CD4-positive, alpha-beta T cell (primary cell): ENCODE results near the gene AGRN. TPM values are rescaled to one million over a fixed set of nuclear protein-coding genes. Genes with fewer than 3 reads are reported as not detected.

ENCODE experiments used
- ATAC-seq: fragments of 200-7000 bp; cut with Tn5 transposase; one replicate; pipeline ENCODE4 v1.10.0; 2022; ENCODE audit warnings: mild to moderate bottlenecking; ENCODE audit not compliant: poor library complexity
- CTCF ChIA-PET: fragments of 350-600 bp; sonication (Branson Sonifier 250); formaldehyde crosslinking; loops from one replicate; lab custom pipeline; 2021; ENCODE audit warnings: antibody characterized with exemption, inconsistent platforms; lab: Charles Lee
- POLR2A ChIA-PET: fragments of 350-600 bp; sonication (Branson Sonifier 250); formaldehyde crosslinking; loops from one replicate; lab custom pipeline; 2021; ENCODE audit warnings: antibody characterized with exemption, inconsistent platforms; lab: Charles Lee
- DNase-seq, 14 experiments: peaks; one replicate each; pipeline ENCODE4 v3.0.0-alpha.2; 2013 to 2020; ENCODE audit warnings: mixed read lengths in 2 of 14
- H3K27ac ChIP-seq, 2 donors: one replicate each; pipeline versions ENCODE4 v1.5.1 to v1.7.0; 2013; ENCODE audit warnings: low read length in 2 of 2, low read depth in 1 of 2, mild to moderate bottlenecking in 1 of 2
- H3K27me3 ChIP-seq, 2 experiments: 1 replicate in 1 of 2; 2 replicates in 1 of 2; pipeline versions ENCODE4 v1.6.1 to v1.7.0; 2013; ENCODE audit warnings: low read length in 2 of 2, control low read depth in 1 of 2, mild to moderate bottlenecking in 1 of 2, moderate library complexity in 1 of 2; ENCODE audit not compliant: insufficient read depth in 2 of 2, control insufficient read depth in 1 of 2
- H3K36me3 ChIP-seq: one replicate; pipeline ENCODE4 v1.6.1; 2013; ENCODE audit warnings: low read length, control low read depth; ENCODE audit not compliant: insufficient read depth
- H3K4me1 ChIP-seq: one replicate; pipeline ENCODE4 v1.6.1; 2013; ENCODE audit warnings: low read length, control low read depth; ENCODE audit not compliant: insufficient read depth
- H3K4me3 ChIP-seq: one replicate; pipeline ENCODE4 v1.5.1; 2013; ENCODE audit warnings: mild to moderate bottlenecking, low read length, moderate library complexity
- H3K9me3 ChIP-seq, 2 experiments: 1 replicate in 1 of 2; 2 replicates in 1 of 2; pipeline versions ENCODE4 v1.6.1 to v1.7.0; 2013; ENCODE audit warnings: low read length in 2 of 2, mild to moderate bottlenecking in 2 of 2, control low read depth in 1 of 2, moderate library complexity in 1 of 2; ENCODE audit not compliant: control insufficient read depth in 1 of 2, insufficient read depth in 1 of 2
- H3K27ac Mint-ChIP-seq: one replicate; pipeline ENCODE4 v1.8.0; 2020; ENCODE audit warnings: mixed read lengths
- H3K27me3 Mint-ChIP-seq: one replicate; pipeline ENCODE4 v1.8.0; 2021; ENCODE audit warnings: mixed read lengths
- H3K36me3 Mint-ChIP-seq: one replicate; pipeline ENCODE4 v1.8.0; 2021; ENCODE audit warnings: low read depth, mixed read lengths
- H3K4me1 Mint-ChIP-seq: one replicate; pipeline ENCODE4 v1.8.0; 2021; ENCODE audit warnings: low read depth, mixed read lengths
- H3K4me3 Mint-ChIP-seq: one replicate; pipeline ENCODE4 v1.8.0; 2020; ENCODE audit warnings: mild to moderate bottlenecking, mixed read lengths
- H3K9me3 Mint-ChIP-seq: one replicate; pipeline ENCODE4 v1.8.0; 2020; ENCODE audit warnings: mixed read lengths
- CTCF ChIP-seq: fragments of 200-600 bp; IDR thresholded peaks from one replicate; pipeline ENCODE4 v1.8.0; 2022; ENCODE audit warnings: antibody characterized with exemption, mild to moderate bottlenecking
- intact Hi-C, 2 experiments: fragments of 100-400 bp; cut with DNase I in 1 of 2; cut with micrococcal nuclease in 1 of 2; formaldehyde crosslinking; loops; one replicate each; pipeline versions ENCODE4 v1.15.1 to v1.9.0; 2023 to 2025; cut with DNase I, micrococcal nuclease
- total RNA-seq, 174 experiments: library from RNA in 2 of 174; stranded (reverse) in 2 of 174; gene quantifications; one replicate each; pipeline ENCODE4 v1.2.3 and lab custom pipeline; 2021 to 2026

AGRN gene
- total RNA-seq, 2 experiments from 2014 or later, result 1.5 to 2.0 TPM

DNA sequence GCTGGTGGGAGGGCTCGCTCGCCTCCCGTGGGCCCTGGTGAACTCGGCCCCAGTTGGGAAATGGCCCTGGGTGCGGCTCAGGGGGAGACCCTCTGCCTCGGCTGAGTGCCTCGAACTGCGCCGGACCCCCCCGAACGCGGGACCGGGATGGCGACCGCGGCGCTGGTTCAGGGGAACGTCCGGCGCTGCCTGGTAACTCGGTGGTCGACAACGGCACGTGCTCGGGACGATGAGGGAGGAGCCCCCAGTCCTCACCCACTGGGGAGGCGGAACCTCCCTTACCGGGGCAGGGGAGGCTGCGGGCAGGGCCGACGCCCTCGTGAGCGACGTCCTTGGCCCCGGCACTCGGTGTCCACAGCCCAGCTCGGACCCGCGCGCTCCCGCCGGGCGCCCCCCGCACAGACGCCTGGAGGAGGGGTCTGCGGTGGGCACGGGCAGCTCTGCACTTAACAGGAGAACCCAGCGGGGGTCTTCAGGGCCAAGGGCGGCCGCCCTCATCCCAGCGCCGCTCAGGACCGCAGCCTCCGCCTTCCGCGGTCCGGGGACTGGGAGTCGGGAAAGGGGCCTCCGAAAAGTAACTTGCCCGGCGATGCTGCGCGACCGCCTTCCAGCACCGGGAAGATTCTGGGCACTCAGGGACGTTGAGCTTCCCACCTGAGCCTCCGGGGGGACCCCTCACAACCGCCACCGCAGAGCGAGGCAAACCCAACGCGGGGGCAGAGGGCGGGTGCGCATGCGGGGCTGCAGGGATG lies 21.8 kb upstream of the AGRN start:
- H3K9me3 Mint-ChIP-seq, result no peaks in the 10 kb centered on the region
- H3K4me3 Mint-ChIP-seq, result peak overlapping the region; percentile 48
- intact Hi-C loops, result no loop called here
- H3K4me1 Mint-ChIP-seq, result peaks cover 18% of the 10 kb centered on the region
- ATAC-seq (no peak), DNase-seq (peak in 1 of 14 experiments; percentile 36)
- no peak for TF ChIP-seq CTCF
- peaks cover 39% of the 10 kb centered on the region for H3K27me3 Mint-ChIP-seq
- no peak overlapping the region for H3K27ac Mint-ChIP-seq
- H3K36me3 Mint-ChIP-seq, result peaks cover 4% of the 10 kb centered on the region
- Histone ChIP-seq H3K4me3 (no peak overlapping the region), H3K4me1 (peaks cover 44% of the 10 kb centered on the region), H3K27ac (no peak overlapping the region), H3K36me3 (no peaks in the 10 kb centered on the region), H3K27me3 (peaks cover 37 to 49% of the 10 kb centered on the region in 2 experiments), H3K9me3 (peaks cover 0 to 20% of the 10 kb centered on the region in 2 experiments)
- CTCF ChIA-PET, result interaction anchor here (1.1 kb wide), 1 partner anchor 129 kb away, joined by 3 read pairs; no protein-coding TSS in a partner anchor
- POLR2A ChIA-PET, result interaction anchor here (1.2 kb wide), 1 partner anchor 21 kb away, joined by 3 read pairs; no protein-coding TSS in a partner anchor

DNA sequence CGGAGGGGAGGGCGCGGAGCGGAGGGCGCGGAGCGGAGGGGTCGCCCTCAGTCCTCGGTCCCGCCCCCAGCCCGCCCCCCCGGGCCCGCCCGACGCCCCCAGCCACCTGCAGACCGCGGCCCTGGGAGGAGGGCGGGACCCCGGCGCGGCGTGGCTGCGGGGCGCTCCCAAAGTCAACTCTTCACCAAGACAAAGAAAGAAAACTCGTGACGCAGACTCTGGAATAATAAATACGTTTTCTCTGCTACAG lies 21.2 kb upstream of the AGRN start:
- Histone ChIP-seq H3K9me3 (peaks cover 0 to 16% of the 10 kb centered on the region in 2 experiments), H3K36me3 (no peaks in the 10 kb centered on the region), H3K4me1 (peaks cover 44% of the 10 kb centered on the region), H3K27me3 (peaks cover 42 to 53% of the 10 kb centered on the region in 2 experiments), H3K27ac (no peak overlapping the region), H3K4me3 (no peak overlapping the region)
- ATAC-seq (no peak), DNase-seq (peak in 1 of 14 experiments; percentile 36)
- Mint-ChIP-seq H3K9me3 (no peaks in the 10 kb centered on the region), H3K4me3 (peak overlapping the region; percentile 48), H3K36me3 (peaks cover 4% of the 10 kb centered on the region), H3K4me1 (peaks cover 18% of the 10 kb centered on the region), H3K27ac (no peak overlapping the region), H3K27me3 (peaks cover 44% of the 10 kb centered on the region)
- ChIA-PET POLR2A (interaction anchor here (1.2 to 1.8 kb wide), 2 partner anchors 15 to 21 kb away, joined by 3 to 6 read pairs; partner anchors contain the start of gene ISG15), CTCF (no interaction called here)
- intact Hi-C loops, result no loop called here
- TF ChIP-seq CTCF, result no peak

- DNase-seq (peak in 4 of 14 experiments; percentile 23 to 74 (median 50)), ATAC-seq (peak; percentile 45)
- no peak for TF ChIP-seq CTCF
- H3K4me3 ChIP-seq, result peak overlapping the region; percentile 25
- ChIA-PET POLR2A (interaction anchor here (1.2 to 1.8 kb wide), 2 partner anchors 14 to 20 kb away, joined by 3 to 6 read pairs; partner anchors contain the start of gene ISG15), CTCF (interaction anchor here (1.1 kb wide), 1 partner anchor 20 kb away, joined by 3 read pairs; no protein-coding TSS in a partner anchor)
- intact Hi-C loops, result no loop called here
- H3K27me3 ChIP-seq, result peaks cover 47 to 58% of the 10 kb centered on the region in 2 experiments
- H3K4me1 ChIP-seq, result peaks cover 44% of the 10 kb centered on the region
- Mint-ChIP-seq H3K36me3 (peaks cover 4% of the 10 kb centered on the region), H3K4me1 (peaks cover 18% of the 10 kb centered on the region), H3K4me3 (peak overlapping the region; percentile 66), H3K9me3 (no peaks in the 10 kb centered on the region), H3K27ac (no peak overlapping the region), H3K27me3 (peaks cover 49% of the 10 kb centered on the region)
- H3K36me3 ChIP-seq, result no peaks in the 10 kb centered on the region
- peaks cover 0 to 16% of the 10 kb centered on the region in 2 experiments for H3K9me3 ChIP-seq
- H3K27ac ChIP-seq, result no peak overlapping the region
These were observed 20.8 kb upstream of the AGRN start for GRCh38 chr1:998995-999724.
